Measurements from ENCODE around the gene PLEK2. TPM values are rescaled to one million over a fixed set of nuclear protein-coding genes. Genes with fewer than 3 reads are reported as not detected.
"Not testable (repeated sequence)": the region's sequence is repeated elsewhere in the genome, so short reads cannot be mapped to it uniquely, and the experiment has no call there.

The PLEK2 gene
- total RNA-seq, 1 experiment from 2014 or later: 2.2 TPM

- DNase-seq: no peak
- H3K36me3 ChIP-seq: peaks cover 7% of the 10 kb centered on the region; the same call in 1 of the 2 replicates
- no peak overlapping the region for H3K4me3 ChIP-seq
- H3K27me3 ChIP-seq: no peaks in the 10 kb centered on the region
- no peaks in the 10 kb centered on the region for H3K9me3 ChIP-seq
Measured at GRCh38 chr14:67357186-67357968, 54.6 kb downstream of the PLEK2 start.

- DNase-seq: no peak
- Histone ChIP-seq H3K4me3 (no peak overlapping the region), H3K36me3 (peaks cover 17% of the 10 kb centered on the region), H3K9me3 (no peaks in the 10 kb centered on the region), H3K27me3 (no peaks in the 10 kb centered on the region)
Measured at GRCh38 chr14:67352055-67352454, 59.9 kb downstream of the PLEK2 start.

- Histone ChIP-seq H3K9me3 (no peaks in the 10 kb centered on the region), H3K27me3 (no peaks in the 10 kb centered on the region), H3K36me3 (peaks cover 18% of the 10 kb centered on the region), H3K4me3 (no peak overlapping the region)
- no peak for DNase-seq
Measured at GRCh38 chr14:67345583-67345982, 66.4 kb downstream of the PLEK2 start.

GRCh38 chr14:67343601-67344230, 68.2 kb downstream of the PLEK2 start:
- H3K36me3 ChIP-seq: peaks cover 5% of the 10 kb centered on the region; the same call in 1 of the 2 replicates

GRCh38 chr14:67341231-67341630, 70.7 kb downstream of the PLEK2 start:
- peaks cover 10% of the 10 kb centered on the region for H3K36me3 ChIP-seq
- not testable (repeated sequence) for H3K4me3 ChIP-seq, H3K27me3 ChIP-seq, H3K9me3 ChIP-seq, DNase-seq

More at GRCh38 chr14:67343601-67344230, 68.2 kb downstream of the PLEK2 start:
- no peak for DNase-seq
- H3K9me3 ChIP-seq: no peaks in the 10 kb centered on the region
- H3K4me3 ChIP-seq: no peak overlapping the region
- H3K27me3 ChIP-seq: no peaks in the 10 kb centered on the region

Other genes starting within 250 kb of the PLEK2 start
- not detected in 2 replicates for gene GARIN2, start 222.7 kb downstream of the PLEK2 start, total RNA-seq (2014; rRNA removed; shearing (Covaris generic); ENCODE audit: low replicate concordance)
- 8.5 and 16.3 TPM in 2 replicates for gene PALS1, start 170.7 kb downstream of the PLEK2 start, total RNA-seq (2014; rRNA removed; shearing (Covaris generic); ENCODE audit: low replicate concordance)
- 53.2 and 57.7 TPM in 2 replicates for gene ATP6V1D, start 52.4 kb downstream of the PLEK2 start, total RNA-seq (2014; rRNA removed; shearing (Covaris generic); ENCODE audit: low replicate concordance)
- 284 and 534 TPM in 2 replicates for gene EIF2S1, start 51.8 kb downstream of the PLEK2 start, total RNA-seq (2014; rRNA removed; shearing (Covaris generic); ENCODE audit: low replicate concordance)
- 5.9 TPM in 1 of 2 replicates, not detected in the other for gene TMEM229B, start 76.6 kb upstream of the PLEK2 start, total RNA-seq (2014; rRNA removed; shearing (Covaris generic); ENCODE audit: low replicate concordance)
- gene PLEKHH1, start 121.1 kb upstream of the PLEK2 start, total RNA-seq (2014; rRNA removed; shearing (Covaris generic); ENCODE audit: low replicate concordance): 0.07 and 0.47 TPM in 2 replicates
- gene PIGH, start 188.1 kb upstream of the PLEK2 start, total RNA-seq (2014; rRNA removed; shearing (Covaris generic); ENCODE audit: low replicate concordance): 19.4 and 48.5 TPM in 2 replicates
- 1.4 and 3.6 TPM in 2 replicates for gene ARG2, start 207.8 kb upstream of the PLEK2 start, total RNA-seq (2014; rRNA removed; shearing (Covaris generic); ENCODE audit: low replicate concordance)